NCI-H1930 (cell line): ENCODE measurements around the gene MCM10.
"Not testable (repeated sequence)": the region's sequence is repeated elsewhere in the genome, so short reads cannot be mapped to it uniquely, and the experiment has no call there.

Source experiments
- DNase-seq, 2 experiments: peaks; one replicate each; lab custom pipeline; 2025; lab: John Stamatoyannopoulos, UW

Gene MCM10

GRCh38 chr10:13160934-13161856, at the start of gene MCM10:
Gene MCM10, plus strand, starts transcription at chr10:13161558. Its CDS starts 2,645 bp downstream, at chr10:13164203.
- peak; percentile 87 to 89 for DNase-seq

GRCh38 chr10:13113544-13113943, 47.8 kb upstream of the MCM10 start:
- DNase-seq = no peak

DNA sequence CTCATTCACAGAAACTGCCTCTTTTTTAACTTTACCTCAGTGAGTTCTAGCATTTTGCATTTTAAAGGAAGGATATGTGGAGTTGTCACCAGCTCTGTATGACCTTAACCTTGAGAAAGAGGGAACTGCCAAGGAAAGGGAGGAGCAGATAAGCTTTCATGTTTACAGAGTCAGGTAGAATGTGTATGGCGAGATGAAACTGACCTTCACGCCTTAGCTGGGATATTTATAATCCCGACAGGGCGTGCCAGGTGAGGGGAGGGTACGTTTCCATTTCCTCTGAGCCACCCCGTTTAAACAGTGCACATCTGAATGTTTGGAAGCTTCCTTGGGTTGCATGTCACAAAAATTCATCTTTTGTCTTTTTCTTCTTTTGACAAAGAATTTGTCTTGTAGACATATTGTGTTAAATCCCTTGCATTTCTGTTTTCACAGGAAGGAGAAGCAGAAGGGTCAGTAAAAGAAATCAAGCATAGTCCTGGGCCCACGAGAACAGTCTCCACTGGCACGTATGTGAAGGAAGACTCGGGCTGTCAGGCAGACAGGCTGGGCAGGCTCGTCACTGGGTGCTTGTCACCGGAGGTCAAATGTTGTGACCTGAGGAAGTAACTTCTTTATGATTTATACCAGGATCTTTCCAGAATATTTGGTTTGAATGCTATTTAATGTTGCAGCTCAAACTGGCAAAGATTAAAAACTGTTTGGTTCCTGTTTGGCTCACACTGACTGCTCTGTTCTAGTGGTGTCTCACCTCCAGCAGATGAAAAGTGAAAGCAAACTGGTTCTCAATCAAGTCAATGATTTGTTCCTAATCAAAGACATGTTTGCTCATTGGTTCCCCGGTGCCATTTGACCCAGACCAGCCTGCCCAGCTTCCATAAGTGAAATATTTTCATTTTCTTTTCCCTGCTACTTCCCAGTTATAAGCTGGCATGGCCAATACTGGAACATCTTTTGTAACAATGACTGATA, 45.2 kb upstream of the MCM10 start:
- DNase-seq = no peak

GRCh38 chr10:13117841-13118783, 43.2 kb upstream of the MCM10 start:
- no peak for DNase-seq

GRCh38 chr10:13118784-13119410, 42.5 kb upstream of the MCM10 start:
- DNase-seq = no peak

GRCh38 chr10:13120786-13121499, 40.4 kb upstream of the MCM10 start:
- DNase-seq = no peak

- no peak for DNase-seq
These were observed 39.9 kb upstream of the MCM10 start for GRCh38 chr10:13121500-13121854.

DNA sequence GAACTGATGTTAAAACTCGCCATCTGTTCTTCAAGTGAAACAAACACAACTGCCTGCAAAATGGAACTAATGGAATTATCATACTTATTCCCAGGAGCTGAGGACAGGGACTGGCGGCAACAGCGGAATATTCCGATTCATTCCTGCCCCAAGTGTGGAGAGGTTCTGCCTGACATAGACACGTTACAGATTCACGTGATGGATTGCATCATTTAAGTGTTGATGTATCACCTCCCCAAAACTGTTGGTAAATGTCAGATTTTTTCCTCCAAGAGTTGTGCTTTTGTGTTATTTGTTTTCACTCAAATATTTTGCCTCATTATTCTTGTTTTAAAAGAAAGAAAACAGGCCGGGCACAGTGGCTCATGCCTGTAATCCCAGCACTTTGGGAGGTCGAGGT, 24.7 kb upstream of the MCM10 start:
- no peak for DNase-seq

- DNase-seq = no peak
These were observed 22.2 kb upstream of the MCM10 start for GRCh38 chr10:13139150-13139549.

DNA sequence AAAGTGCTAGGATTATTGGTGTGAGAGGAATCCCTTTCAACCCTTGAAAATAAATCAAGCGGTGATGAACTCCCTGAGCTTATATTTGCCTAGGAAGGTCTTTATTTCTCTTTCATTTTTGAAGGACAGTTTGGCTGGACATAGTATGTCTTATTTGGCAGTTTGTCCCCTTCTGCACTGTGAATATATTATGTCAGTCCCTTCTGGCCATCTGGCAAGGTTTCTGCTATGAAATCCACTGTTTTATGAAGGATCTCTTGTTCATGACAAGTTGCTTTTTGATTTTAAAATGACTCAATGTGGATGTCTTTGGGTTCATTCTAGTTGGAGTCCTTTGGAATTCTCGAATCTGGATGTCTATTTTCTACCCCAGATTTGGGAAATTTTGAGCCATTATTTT, 21.7 kb upstream of the MCM10 start:
- DNase-seq = no peak

- DNase-seq = no peak
These were observed 20.6 kb upstream of the MCM10 start for GRCh38 chr10:13140627-13141190.

- DNase-seq = no peak
These were observed 17.6 kb upstream of the MCM10 start for GRCh38 chr10:13143766-13144165.

- DNase-seq = no peak
These were observed 16.5 kb upstream of the MCM10 start for GRCh38 chr10:13144814-13145213.

- no peak for DNase-seq
These were observed 15.0 kb upstream of the MCM10 start for GRCh38 chr10:13146379-13146778.

GRCh38 chr10:13147161-13147560, 14.2 kb upstream of the MCM10 start:
- DNase-seq = no peak

GRCh38 chr10:13152296-13152695, 9.1 kb upstream of the MCM10 start:
- DNase-seq = no peak

DNA sequence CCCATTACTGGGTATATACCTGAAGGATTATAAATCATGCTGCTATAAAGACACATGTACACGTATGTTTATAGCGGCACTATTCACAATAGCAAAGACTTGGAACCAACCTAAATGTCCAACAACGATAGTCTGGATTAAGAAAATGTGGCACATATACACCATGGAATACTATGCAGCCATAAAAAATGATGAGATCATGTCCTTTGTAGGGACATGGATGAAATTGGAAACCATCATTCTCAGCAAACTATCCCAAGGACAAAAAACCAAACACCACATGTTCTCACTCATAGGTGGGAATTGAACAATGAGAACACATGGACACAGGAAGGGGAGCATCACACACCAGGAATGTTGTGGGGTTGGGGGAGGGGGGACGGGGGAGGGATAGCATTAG, 5.5 kb upstream of the MCM10 start:
- DNase-seq = not testable (repeated sequence)

DNA sequence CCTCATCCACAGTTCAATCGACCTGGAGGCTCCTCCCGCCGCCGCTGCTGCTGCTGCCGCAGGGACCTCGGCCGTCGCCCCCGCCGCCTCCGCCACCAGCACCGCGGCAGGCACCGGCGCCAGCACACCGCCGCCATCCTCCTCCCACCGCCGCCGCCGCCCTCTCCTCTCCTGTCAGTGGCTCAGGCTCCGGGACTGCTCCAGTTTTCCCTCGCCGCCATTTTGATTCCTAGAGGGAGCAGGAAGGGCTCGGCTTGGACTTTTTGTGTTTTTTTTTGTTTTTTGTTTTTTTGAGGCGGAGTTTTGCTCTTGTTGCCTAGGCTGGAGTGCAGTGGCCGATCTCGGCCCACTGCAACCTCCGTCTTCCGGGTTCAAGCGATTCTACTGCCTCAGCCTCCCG, 3.0 kb upstream of the MCM10 start:
- no peak for DNase-seq

- no peak for DNase-seq
These were observed 506 bp downstream of the MCM10 start for GRCh38 chr10:13161857-13162271.

DNA sequence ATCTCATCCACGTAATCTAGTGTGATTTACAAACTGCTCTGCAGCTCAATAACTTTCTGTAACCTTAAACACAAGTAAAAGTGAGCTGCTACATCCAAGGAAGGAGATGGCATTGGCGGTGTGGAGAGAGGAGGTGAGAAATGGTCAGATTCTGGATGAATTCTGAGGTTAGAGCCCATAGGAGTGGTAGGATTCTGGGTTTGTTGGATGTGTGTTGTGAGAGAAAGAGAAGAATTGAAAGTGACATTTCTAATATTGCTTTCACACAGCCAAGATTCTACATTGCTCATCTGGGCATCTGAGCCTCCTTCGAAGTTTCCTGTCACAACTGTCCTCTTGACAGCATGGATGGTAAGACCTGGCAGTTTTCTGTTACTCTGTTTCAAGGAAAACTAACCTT, 2.5 kb downstream of the MCM10 start:
- DNase-seq = no peak
